DOHH2 (cell line): ENCODE measurements around the gene BBS5.
"Not testable (repeated sequence)": the region's sequence is repeated elsewhere in the genome, so short reads cannot be mapped to it uniquely, and the experiment has no call there.

ENCODE experiments used
- H3F3A ChIP-seq: fragments of 200-600 bp; sonication (generic), shearing (Covaris generic); 2 replicates; pipeline ENCODE4 v1.6.0; 2016; ENCODE audit warnings: antibody characterized with exemption, mild to moderate bottlenecking; ENCODE audit not compliant: control insufficient read depth, insufficient read depth
- H3K27ac ChIP-seq: fragments of 200-600 bp; sonication (generic); 2 replicates; pipeline ENCODE4 v1.5.1; 2014; ENCODE audit warnings: low read depth, mild to moderate bottlenecking, low read length, moderate library complexity
- H3K27me3 ChIP-seq: fragments of 200-600 bp; sonication (generic); 2 replicates; pipeline ENCODE4 v1.6.1; 2014; ENCODE audit warnings: mild to moderate bottlenecking, low read length, mixed read lengths; ENCODE audit not compliant: control insufficient read depth
- H3K36me3 ChIP-seq: fragments of 200-600 bp; sonication (generic); 2 replicates; pipeline ENCODE4 v1.6.1; 2014; ENCODE audit warnings: mild to moderate bottlenecking, low read length, moderate library complexity, mixed read lengths; ENCODE audit not compliant: control insufficient read depth
- H3K4me1 ChIP-seq: fragments of 200-600 bp; sonication (generic); 2 replicates; pipeline ENCODE4 v1.6.1; 2014; ENCODE audit warnings: mild to moderate bottlenecking, low read length, mixed read lengths; ENCODE audit not compliant: control insufficient read depth
- H3K4me2 ChIP-seq: fragments of 200-600 bp; sonication (generic); 2 replicates; pipeline ENCODE4 v1.6.0; 2014; ENCODE audit warnings: mild to moderate bottlenecking, low read length, moderate library complexity
- H3K4me3 ChIP-seq: fragments of 200-600 bp; sonication (generic); 2 replicates; pipeline ENCODE4 v1.5.1; 2014; ENCODE audit warnings: mild to moderate bottlenecking, low read length, mixed read lengths
- H3K79me2 ChIP-seq: fragments of 200-600 bp; sonication (generic); 2 replicates; pipeline ENCODE4 v1.6.1; 2014; ENCODE audit warnings: mild to moderate bottlenecking, low read length, mixed read lengths; ENCODE audit not compliant: control insufficient read depth
- H3K9me2 ChIP-seq: fragments of 200-600 bp; sonication (generic); replicated peaks from 2 replicates; pipeline ENCODE4 v1.6.1; 2014; ENCODE audit warnings: mild to moderate bottlenecking, low read length, mixed read lengths; ENCODE audit not compliant: control insufficient read depth
- H3K9me3 ChIP-seq: fragments of 200-600 bp; sonication (generic); 2 replicates; pipeline ENCODE4 v1.6.1; 2014; ENCODE audit warnings: antibody characterized with exemption, low read length, mixed read lengths; ENCODE audit not compliant: control insufficient read depth, insufficient read depth
- H4K20me1 ChIP-seq: fragments of 200-600 bp; sonication (generic); 2 replicates; pipeline ENCODE4 v1.6.0; 2014; ENCODE audit warnings: low read depth, mild to moderate bottlenecking, antibody characterized with exemption, low read length, moderate library complexity; ENCODE audit not compliant: control insufficient read depth, insufficient read depth
- EZH2phosphoT487 ChIP-seq: fragments of 200-600 bp; sonication (generic); IDR thresholded peaks from 2 replicates; pipeline ENCODE4 v1.6.1; 2017; ENCODE audit warnings: borderline replicate concordance, mild to moderate bottlenecking, antibody characterized with exemption, low read length, moderate library complexity, mixed read lengths
- TF ChIP-seq, protein P1 (sequence below): fragments of 200-600 bp; sonication (generic); IDR thresholded peaks from one replicate; pipeline ENCODE4 v1.5.1; 2014; ENCODE audit warnings: antibody characterized with exemption, mild to moderate bottlenecking, low read depth, low read length; ENCODE audit not compliant: poor library complexity, severe bottlenecking

BBS5 gene

DNA sequence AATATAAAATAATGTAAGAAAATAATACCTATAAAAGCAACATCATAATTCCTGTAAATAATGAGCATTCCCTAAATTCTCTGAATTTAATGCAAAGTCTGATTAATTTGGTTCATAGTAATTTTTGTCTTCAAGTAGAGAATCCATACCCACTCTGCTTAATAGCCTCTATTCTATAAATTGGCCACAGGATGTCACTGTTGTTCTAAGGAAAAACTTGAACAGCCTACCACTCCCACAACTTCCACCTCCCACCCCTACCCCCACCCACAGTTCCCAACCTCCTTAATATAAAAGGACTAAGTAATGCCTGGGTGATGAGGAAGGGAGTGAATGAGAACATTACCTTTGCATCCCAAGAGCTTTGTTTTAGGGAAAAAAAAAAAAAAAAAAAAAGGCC is 27.2 kb upstream of the BBS5 start:
- Histone ChIP-seq H3K4me3 (no peak overlapping the region), H4K20me1 (no peaks in the 10 kb centered on the region), H3F3A (no peaks in the 10 kb centered on the region), H3K27ac (no peak overlapping the region), H3K4me2 (no peak overlapping the region), H3K36me3 (no peaks in the 10 kb centered on the region), H3K27me3 (no peaks in the 10 kb centered on the region), H3K4me1 (no peaks in the 10 kb centered on the region), H3K9me2 (no peaks in the 10 kb centered on the region), H3K79me2 (no peaks in the 10 kb centered on the region), H3K9me3 (no peaks in the 10 kb centered on the region)
- TF ChIP-seq, protein P1, sequence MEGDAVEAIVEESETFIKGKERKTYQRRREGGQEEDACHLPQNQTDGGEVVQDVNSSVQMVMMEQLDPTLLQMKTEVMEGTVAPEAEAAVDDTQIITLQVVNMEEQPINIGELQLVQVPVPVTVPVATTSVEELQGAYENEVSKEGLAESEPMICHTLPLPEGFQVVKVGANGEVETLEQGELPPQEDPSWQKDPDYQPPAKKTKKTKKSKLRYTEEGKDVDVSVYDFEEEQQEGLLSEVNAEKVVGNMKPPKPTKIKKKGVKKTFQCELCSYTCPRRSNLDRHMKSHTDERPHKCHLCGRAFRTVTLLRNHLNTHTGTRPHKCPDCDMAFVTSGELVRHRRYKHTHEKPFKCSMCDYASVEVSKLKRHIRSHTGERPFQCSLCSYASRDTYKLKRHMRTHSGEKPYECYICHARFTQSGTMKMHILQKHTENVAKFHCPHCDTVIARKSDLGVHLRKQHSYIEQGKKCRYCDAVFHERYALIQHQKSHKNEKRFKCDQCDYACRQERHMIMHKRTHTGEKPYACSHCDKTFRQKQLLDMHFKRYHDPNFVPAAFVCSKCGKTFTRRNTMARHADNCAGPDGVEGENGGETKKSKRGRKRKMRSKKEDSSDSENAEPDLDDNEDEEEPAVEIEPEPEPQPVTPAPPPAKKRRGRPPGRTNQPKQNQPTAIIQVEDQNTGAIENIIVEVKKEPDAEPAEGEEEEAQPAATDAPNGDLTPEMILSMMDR, result peak; percentile 46
- no peak for TF ChIP-seq EZH2phosphoT487

DNA sequence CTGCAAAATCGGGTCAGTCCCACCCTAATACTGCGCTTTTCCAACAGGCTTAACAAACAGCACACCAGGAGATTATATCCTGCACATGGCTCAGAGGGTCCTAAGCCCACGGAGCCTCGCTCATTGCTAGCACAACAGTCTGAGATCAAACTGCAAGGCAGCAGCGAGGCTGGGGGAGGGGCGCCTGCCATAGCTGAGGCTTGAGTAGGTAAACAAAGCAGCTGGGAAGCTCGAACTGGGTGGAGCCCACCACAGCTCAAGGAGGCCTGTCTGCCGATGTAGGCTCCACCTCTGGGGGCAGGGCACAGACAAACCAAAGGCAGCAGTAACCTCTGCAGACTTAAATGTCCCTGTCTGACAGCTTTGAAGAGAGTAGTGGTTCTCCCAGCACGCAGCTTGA is 26.2 kb upstream of the BBS5 start:
- not testable (repeated sequence) for H3K9me2 ChIP-seq, H3K4me2 ChIP-seq, H3K36me3 ChIP-seq, H3K27ac ChIP-seq, H3F3A ChIP-seq, H3K27me3 ChIP-seq, H3K4me1 ChIP-seq, H3K4me3 ChIP-seq, H3K9me3 ChIP-seq, H4K20me1 ChIP-seq, H3K79me2 ChIP-seq

DNA sequence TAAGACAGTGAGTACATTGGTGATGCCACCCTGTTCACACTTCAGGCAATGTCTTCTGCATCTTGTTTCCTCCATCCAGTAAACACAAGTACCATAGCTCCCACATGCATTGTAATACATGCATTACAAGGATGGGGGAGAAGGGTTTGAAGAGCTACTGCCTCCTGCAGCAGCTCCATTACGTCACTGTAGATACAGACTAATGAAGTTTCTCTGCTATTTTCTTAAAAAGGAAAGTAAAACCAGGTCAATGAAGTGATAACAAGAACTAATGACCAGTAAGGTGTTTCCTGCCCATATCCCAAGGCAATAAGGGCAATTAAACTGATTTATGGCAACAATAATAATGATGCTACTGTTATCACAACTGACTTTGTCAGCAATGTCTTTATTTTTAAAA is 18.2 kb upstream of the BBS5 start:
- Histone ChIP-seq H3K27ac (no peak overlapping the region), H3K79me2 (no peaks in the 10 kb centered on the region), H3K36me3 (no peaks in the 10 kb centered on the region), H4K20me1 (no peaks in the 10 kb centered on the region), H3K4me3 (no peak overlapping the region), H3K4me2 (no peak overlapping the region), H3K9me3 (no peaks in the 10 kb centered on the region), H3K4me1 (no peaks in the 10 kb centered on the region), H3F3A (no peaks in the 10 kb centered on the region), H3K9me2 (no peaks in the 10 kb centered on the region), H3K27me3 (no peaks in the 10 kb centered on the region; the same call in 1 of the 2 replicates)
- TF ChIP-seq, protein P1, result no peak
- no peak for TF ChIP-seq EZH2phosphoT487

DNA sequence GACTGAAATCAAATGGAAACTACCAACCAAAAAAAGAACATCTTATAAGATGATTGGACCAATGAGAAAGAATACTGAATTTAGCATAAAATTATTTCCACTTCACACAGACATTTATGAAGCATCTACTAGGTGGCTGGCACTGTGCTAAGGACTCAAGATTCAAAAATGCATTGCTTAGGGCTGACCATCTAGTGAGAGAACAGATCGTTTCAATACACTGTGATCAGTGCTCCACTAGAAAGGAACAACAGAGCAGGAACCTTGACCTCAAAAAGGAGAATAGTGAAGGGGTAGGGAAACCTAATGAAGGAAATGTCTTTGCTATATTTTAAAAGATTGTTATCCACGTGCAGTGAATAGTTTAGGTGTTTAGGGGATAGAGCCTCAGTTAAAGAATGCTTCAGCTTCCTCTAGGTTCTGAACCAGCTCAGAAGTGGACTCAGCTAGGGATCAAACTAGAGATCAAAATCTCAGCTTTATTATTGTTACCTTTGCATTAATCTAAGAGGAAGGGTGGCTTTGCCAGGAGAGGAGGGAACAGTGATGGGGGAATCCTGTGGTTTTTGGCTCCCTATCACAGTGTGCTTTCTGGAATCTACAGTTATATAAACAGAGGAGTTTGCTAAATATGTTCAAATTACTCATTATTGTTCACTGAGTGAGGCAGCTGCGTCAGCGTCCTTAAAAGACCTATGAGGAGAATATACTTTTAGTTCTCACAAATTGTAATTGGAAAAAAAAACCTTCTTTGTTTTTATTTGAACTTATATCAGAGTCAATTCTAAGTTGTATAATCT is 16.2 kb upstream of the BBS5 start:
- H3K36me3 ChIP-seq, result no peaks in the 10 kb centered on the region
- H3K4me1 ChIP-seq, result no peaks in the 10 kb centered on the region
- H3K4me2 ChIP-seq, result no peak overlapping the region
- no peak overlapping the region for H3K4me3 ChIP-seq
- H3K27me3 ChIP-seq, result no peaks in the 10 kb centered on the region; the same call in 1 of the 2 replicates
- H4K20me1 ChIP-seq, result no peaks in the 10 kb centered on the region
- H3K27ac ChIP-seq, result no peak overlapping the region
- no peaks in the 10 kb centered on the region for H3K9me3 ChIP-seq
- H3F3A ChIP-seq, result no peaks in the 10 kb centered on the region
- TF ChIP-seq, protein P1, result no peak
- no peak for TF ChIP-seq EZH2phosphoT487
- no peaks in the 10 kb centered on the region for H3K9me2 ChIP-seq
- H3K79me2 ChIP-seq, result no peaks in the 10 kb centered on the region
